ENCODE data around the gene MLH3.

DNA sequence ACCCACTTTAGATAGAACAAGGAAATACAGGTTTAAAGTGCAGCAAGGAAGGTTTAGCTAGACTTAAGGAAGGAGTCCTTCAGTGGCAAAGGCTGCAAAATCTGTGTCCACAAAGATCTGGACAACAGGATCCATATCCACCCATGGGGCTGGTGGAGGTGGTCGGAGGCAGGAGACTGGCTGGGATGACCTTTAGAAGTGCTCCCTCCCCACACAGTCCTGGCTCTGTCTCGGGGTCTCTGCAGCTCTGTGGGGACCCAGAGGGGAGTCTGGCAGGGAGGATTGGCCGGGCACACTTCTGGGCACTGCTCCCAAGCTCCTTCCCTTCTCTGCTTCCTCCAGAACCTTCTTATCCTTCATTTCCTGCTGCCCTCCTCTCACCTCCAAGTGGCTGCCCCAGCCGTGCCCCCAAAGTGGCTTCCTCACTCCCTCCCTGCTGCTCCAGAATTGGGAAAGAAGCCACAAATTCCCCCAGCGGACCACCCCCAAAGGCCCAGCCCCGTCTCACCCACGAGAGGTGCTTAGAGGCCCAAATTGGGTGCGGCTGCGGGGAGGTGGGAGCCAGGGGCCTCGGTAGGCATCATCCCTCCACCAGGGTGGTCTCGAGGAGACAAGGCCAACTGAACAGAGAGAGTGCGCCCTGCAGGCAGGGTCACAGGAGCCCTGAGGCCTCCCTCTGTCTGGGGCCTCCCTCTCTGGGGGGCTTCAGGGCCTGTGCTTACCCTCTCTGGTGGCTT lies 73.9 kb downstream of the MLH3 start:
- TF ChIP-seq, protein P1, sequence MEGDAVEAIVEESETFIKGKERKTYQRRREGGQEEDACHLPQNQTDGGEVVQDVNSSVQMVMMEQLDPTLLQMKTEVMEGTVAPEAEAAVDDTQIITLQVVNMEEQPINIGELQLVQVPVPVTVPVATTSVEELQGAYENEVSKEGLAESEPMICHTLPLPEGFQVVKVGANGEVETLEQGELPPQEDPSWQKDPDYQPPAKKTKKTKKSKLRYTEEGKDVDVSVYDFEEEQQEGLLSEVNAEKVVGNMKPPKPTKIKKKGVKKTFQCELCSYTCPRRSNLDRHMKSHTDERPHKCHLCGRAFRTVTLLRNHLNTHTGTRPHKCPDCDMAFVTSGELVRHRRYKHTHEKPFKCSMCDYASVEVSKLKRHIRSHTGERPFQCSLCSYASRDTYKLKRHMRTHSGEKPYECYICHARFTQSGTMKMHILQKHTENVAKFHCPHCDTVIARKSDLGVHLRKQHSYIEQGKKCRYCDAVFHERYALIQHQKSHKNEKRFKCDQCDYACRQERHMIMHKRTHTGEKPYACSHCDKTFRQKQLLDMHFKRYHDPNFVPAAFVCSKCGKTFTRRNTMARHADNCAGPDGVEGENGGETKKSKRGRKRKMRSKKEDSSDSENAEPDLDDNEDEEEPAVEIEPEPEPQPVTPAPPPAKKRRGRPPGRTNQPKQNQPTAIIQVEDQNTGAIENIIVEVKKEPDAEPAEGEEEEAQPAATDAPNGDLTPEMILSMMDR (IDR thresholded peaks at IDR 0.05; ENCODE audit: low read depth, low read length, missing input control): no peak
- TF ChIP-seq SP1 (IDR thresholded peaks at IDR 0.05): no peak
- TF ChIP-seq, protein P2, sequence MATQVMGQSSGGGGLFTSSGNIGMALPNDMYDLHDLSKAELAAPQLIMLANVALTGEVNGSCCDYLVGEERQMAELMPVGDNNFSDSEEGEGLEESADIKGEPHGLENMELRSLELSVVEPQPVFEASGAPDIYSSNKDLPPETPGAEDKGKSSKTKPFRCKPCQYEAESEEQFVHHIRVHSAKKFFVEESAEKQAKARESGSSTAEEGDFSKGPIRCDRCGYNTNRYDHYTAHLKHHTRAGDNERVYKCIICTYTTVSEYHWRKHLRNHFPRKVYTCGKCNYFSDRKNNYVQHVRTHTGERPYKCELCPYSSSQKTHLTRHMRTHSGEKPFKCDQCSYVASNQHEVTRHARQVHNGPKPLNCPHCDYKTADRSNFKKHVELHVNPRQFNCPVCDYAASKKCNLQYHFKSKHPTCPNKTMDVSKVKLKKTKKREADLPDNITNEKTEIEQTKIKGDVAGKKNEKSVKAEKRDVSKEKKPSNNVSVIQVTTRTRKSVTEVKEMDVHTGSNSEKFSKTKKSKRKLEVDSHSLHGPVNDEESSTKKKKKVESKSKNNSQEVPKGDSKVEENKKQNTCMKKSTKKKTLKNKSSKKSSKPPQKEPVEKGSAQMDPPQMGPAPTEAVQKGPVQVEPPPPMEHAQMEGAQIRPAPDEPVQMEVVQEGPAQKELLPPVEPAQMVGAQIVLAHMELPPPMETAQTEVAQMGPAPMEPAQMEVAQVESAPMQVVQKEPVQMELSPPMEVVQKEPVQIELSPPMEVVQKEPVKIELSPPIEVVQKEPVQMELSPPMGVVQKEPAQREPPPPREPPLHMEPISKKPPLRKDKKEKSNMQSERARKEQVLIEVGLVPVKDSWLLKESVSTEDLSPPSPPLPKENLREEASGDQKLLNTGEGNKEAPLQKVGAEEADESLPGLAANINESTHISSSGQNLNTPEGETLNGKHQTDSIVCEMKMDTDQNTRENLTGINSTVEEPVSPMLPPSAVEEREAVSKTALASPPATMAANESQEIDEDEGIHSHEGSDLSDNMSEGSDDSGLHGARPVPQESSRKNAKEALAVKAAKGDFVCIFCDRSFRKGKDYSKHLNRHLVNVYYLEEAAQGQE (IDR thresholded peaks at IDR 0.05): no peak
- TF ChIP-seq, protein P3, sequence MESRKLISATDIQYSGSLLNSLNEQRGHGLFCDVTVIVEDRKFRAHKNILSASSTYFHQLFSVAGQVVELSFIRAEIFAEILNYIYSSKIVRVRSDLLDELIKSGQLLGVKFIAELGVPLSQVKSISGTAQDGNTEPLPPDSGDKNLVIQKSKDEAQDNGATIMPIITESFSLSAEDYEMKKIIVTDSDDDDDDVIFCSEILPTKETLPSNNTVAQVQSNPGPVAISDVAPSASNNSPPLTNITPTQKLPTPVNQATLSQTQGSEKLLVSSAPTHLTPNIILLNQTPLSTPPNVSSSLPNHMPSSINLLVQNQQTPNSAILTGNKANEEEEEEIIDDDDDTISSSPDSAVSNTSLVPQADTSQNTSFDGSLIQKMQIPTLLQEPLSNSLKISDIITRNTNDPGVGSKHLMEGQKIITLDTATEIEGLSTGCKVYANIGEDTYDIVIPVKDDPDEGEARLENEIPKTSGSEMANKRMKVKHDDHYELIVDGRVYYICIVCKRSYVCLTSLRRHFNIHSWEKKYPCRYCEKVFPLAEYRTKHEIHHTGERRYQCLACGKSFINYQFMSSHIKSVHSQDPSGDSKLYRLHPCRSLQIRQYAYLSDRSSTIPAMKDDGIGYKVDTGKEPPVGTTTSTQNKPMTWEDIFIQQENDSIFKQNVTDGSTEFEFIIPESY (IDR thresholded peaks at IDR 0.05): no peak
- TF ChIP-seq, protein P4, sequence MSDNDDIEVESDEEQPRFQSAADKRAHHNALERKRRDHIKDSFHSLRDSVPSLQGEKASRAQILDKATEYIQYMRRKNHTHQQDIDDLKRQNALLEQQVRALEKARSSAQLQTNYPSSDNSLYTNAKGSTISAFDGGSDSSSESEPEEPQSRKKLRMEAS (IDR thresholded peaks at IDR 0.05): no peak

All from liver (tissue), 3 donors.